Right atrium auricular region (tissue), 2 donors: Measurements from ENCODE around the gene RNF144B. TPM values are rescaled to one million over a fixed set of nuclear protein-coding genes. Genes with fewer than 3 reads are reported as not detected.
A peak's percentile ranks its signal among the peaks of the same experiment; 100 is the strongest.
"Not testable (repeated sequence)": the region's sequence is repeated elsewhere in the genome, so short reads cannot be mapped to it uniquely, and the experiment has no call there.

Experiments
- DNase-seq: peaks from one replicate; pipeline ENCODE4 v3.0.0-alpha.2; 2019; ENCODE audit warnings: low spot score
- H3K27ac ChIP-seq, 2 donors: fragments of 200-600 bp; sonication (generic); 1 replicate in 1 of 2; 2 replicates in 1 of 2; pipeline ENCODE4 v1.5.1; 2016 to 2019
- H3K27me3 ChIP-seq, 2 donors: fragments of 200-600 bp; sonication (generic); one replicate each; pipeline versions ENCODE4 v1.5.1 to v1.6.0; 2017 to 2019
- H3K36me3 ChIP-seq: fragments of 200-600 bp; sonication (generic); one replicate; pipeline ENCODE4 v1.5.1; 2016
- H3K4me1 ChIP-seq, 2 donors: fragments of 200-600 bp; sonication (generic); one replicate each; pipeline versions ENCODE4 v1.5.1 to v1.6.0; 2017 to 2019
- H3K4me3 ChIP-seq, 2 donors: fragments of 200-600 bp; sonication (generic); 1 replicate in 1 of 2; 2 replicates in 1 of 2; pipeline ENCODE4 v1.5.1; 2017 to 2019; ENCODE audit warnings: mild to moderate bottlenecking in 1 of 2, moderate library complexity in 1 of 2
- H3K9me3 ChIP-seq, 2 donors: fragments of 200-600 bp; sonication (generic); one replicate each; pipeline ENCODE4 v1.5.1; 2019
- total RNA-seq, 2 donors: library from RNA; depleted of rRNA; stranded (reverse); fragments of >200 nt; gene quantifications; one replicate each; pipeline ENCODE4 v1.1.0, GENCODE V29; 2016
- TF ChIP-seq, protein P1 (sequence below), 2 donors: fragments of 200-600 bp; sonication (generic); IDR thresholded peaks; one replicate each; pipeline ENCODE4 v1.5.1; 2019; ENCODE audit warnings: antibody characterized with exemption in 2 of 2

RNF144B gene
- total RNA-seq, 2 donors from 2014 or later, result 8.1 to 14.2 TPM

DNA sequence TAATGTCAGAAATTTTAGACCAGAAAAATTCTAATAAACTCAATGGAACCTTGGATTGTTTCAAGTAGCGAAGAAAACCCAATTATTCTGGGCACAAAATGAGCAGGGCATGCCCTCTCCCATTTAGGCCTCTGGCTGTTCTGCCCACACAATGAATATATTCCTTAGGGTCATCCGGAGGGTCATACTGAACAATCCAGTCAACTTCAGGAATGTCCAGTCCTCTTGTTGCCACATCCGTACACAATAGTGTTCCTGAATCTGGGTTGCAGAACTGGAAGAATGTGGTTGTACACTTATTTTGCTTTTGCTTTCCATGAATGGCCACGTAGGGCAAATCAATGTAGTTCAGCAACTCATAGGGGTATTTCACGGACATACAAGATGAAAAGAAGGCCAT lies 23.4 kb upstream of the RNF144B start:
- Histone ChIP-seq H3K4me3 (no peak overlapping the region), H3K4me1 (peaks cover 0 to 11% of the 10 kb centered on the region in 2 donors), H3K27me3 (no peaks in the 10 kb centered on the region), H3K9me3 (no peaks in the 10 kb centered on the region), H3K27ac (no peak overlapping the region), H3K36me3 (no peaks in the 10 kb centered on the region)
- TF ChIP-seq, protein P1, sequence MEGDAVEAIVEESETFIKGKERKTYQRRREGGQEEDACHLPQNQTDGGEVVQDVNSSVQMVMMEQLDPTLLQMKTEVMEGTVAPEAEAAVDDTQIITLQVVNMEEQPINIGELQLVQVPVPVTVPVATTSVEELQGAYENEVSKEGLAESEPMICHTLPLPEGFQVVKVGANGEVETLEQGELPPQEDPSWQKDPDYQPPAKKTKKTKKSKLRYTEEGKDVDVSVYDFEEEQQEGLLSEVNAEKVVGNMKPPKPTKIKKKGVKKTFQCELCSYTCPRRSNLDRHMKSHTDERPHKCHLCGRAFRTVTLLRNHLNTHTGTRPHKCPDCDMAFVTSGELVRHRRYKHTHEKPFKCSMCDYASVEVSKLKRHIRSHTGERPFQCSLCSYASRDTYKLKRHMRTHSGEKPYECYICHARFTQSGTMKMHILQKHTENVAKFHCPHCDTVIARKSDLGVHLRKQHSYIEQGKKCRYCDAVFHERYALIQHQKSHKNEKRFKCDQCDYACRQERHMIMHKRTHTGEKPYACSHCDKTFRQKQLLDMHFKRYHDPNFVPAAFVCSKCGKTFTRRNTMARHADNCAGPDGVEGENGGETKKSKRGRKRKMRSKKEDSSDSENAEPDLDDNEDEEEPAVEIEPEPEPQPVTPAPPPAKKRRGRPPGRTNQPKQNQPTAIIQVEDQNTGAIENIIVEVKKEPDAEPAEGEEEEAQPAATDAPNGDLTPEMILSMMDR (IDR thresholded peaks at IDR 0.05), result no peak
- DNase-seq, result no peak

DNA sequence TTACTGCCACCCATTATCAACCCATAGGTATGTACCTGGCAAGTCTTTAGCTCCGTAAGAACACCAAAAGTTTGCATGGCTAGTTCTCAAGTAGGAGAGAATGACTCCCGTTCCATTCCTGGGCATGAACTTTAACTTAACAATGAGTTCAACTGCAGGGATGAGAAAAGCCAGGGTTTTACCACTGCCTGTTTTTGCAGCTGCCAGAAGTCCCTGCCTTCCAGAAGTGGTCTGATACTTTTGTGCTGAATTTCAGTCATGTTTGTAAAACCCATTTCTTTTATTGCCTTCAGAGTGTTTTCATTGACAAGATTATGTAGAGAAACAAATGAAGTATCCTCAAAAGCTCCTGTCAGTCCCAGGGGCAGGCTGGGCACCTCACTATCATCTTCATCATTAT lies 22.6 kb upstream of the RNF144B start:
- DNase-seq, H3K27ac ChIP-seq, H3K9me3 ChIP-seq, H3K4me3 ChIP-seq, H3K36me3 ChIP-seq, H3K27me3 ChIP-seq: not testable (repeated sequence)
- peaks cover 0 to 11% of the 10 kb centered on the region in 2 donors for H3K4me1 ChIP-seq

DNA sequence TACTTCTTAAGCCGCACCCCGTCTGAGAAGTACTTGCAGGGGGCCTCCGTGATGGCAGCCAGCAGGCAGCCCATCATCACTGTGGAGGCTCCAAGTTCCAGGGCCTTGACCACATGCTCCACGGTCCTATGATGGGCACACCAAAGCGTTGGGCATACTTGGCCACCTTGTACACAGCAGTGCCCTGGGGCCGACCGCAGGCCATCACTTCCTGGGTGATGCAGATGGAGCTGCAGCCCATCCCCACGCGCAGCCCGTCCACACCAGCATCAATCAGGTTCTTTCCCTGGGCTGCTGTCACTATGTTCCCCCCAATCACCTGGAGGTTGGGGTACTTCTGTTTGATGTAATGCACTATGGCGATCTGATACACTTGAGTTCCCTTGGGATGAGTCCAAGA lies 19.8 kb upstream of the RNF144B start:
- TF ChIP-seq, protein P1 (IDR thresholded peaks at IDR 0.05), result no peak
- no peak overlapping the region for H3K4me3 ChIP-seq
- H3K27me3 ChIP-seq, result no peaks in the 10 kb centered on the region
- no peak overlapping the region for H3K27ac ChIP-seq
- no peaks in the 10 kb centered on the region for H3K9me3 ChIP-seq
- no peak for DNase-seq
- peaks cover 0 to 4% of the 10 kb centered on the region in 2 donors for H3K4me1 ChIP-seq
- no peaks in the 10 kb centered on the region for H3K36me3 ChIP-seq

DNA sequence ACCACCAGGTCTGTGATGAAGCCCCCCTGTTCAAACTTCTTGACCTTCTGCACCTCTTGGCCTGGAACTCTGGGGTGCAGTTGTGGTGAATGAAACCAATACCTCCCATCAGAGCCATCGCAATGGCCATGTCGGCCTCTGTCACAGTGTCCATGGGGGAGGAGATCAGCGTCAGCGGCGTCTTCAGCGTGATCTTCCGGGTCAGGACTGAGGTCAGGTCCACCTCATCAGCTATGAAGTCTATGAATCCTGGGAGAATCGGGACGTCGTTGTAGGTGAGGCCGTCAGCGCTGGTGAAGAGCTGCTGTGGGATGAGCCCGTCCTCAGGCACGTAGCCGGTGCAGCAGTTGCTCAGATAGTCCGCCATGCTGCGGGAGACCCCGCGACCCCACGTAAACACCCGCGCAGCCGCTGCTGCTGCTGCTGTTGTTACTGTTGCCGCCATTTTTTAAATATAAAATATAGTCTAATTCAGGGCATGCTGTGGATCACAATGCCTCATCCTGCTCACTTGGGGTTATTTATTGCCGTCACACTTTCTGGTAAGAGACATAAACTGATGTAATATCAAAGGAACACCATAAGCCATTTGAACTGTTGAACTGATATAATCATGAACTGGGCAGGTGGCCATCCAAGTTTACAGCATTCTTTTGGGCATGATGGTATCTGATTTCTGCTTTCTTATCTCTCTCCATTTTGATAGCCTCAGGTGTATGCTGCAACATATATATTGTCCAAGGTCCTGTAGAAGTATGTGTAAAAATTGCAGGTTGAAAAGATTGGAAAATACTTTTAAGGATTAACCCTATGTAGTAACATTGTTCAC lies 18.7 kb upstream of the RNF144B start:
- TF ChIP-seq, protein P1 (IDR thresholded peaks at IDR 0.05), result no peak
- no peak for DNase-seq

DNA sequence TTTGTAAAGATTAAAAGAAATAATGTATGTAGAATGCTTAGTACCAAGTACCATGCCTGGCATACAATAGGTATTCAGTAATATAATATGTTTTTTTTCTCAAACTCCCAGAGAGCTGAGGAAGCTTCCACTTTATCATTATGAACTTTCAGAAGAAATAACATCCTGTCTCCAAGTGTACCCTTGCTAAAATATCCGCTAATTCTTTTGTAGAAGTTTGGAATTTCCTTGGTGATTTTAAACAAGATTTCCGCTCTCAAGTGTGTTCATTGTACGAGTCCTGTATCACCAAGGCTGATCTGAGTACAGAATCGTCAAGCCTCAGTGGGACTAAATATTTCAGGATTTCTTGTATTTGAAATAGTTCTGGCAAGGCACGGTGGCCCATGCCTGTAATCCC lies 16.1 kb upstream of the RNF144B start:
- Histone ChIP-seq H3K4me3 (no peak overlapping the region), H3K27me3 (no peaks in the 10 kb centered on the region), H3K4me1 (no peaks in the 10 kb centered on the region), H3K27ac (peak overlapping the region in 1 of 2 donors; percentile 42), H3K9me3 (no peaks in the 10 kb centered on the region), H3K36me3 (no peaks in the 10 kb centered on the region)
- DNase-seq, result no peak
- TF ChIP-seq, protein P1 (IDR thresholded peaks at IDR 0.05), result no peak

More for the DNA sequence above, 18.7 kb upstream of the RNF144B start:
- Histone ChIP-seq H3K27ac (no peak overlapping the region), H3K27me3 (no peaks in the 10 kb centered on the region), H3K9me3 (no peaks in the 10 kb centered on the region), H3K4me1 (no peaks in the 10 kb centered on the region), H3K36me3 (no peaks in the 10 kb centered on the region), H3K4me3 (no peak overlapping the region)

DNA sequence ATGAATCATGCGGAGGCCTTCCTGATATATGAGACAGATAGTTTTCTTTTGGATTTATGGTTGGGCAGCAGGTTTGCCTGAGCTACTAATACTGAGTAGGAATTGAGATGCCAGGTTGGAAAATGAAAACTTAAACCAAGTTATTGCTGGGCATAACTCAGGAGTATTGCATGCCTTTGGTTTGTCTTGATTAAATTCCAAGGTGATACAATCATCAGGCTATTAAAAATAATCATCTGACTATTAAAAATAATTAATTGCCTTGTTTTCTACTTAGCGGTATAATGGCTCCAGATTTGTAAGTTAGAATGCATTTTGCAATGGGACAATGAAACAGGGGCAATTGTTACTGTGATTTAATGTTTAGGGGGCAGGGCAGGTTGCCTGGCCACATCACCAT lies 15.5 kb upstream of the RNF144B start:
- Histone ChIP-seq H3K27ac (peak overlapping the region in 1 of 2 donors; percentile 42), H3K9me3 (no peaks in the 10 kb centered on the region), H3K36me3 (no peaks in the 10 kb centered on the region), H3K4me1 (no peaks in the 10 kb centered on the region), H3K4me3 (no peak overlapping the region), H3K27me3 (no peaks in the 10 kb centered on the region)
- no peak for DNase-seq
- TF ChIP-seq, protein P1 (IDR thresholded peaks at IDR 0.05), result no peak
